NCI-H1048 (cell line): Measurements from ENCODE around the gene SNRNP70.
A peak's percentile ranks its signal among the peaks of the same experiment; 100 is the strongest.

Experiments
- DNase-seq: peaks from one replicate; lab custom pipeline; 2025; lab: John Stamatoyannopoulos, UW

SNRNP70 gene

GRCh38 chr19:49102303-49102702 lies 17.1 kb downstream of the SNRNP70 start:
- no peak for DNase-seq

- no peak for DNase-seq
These were observed 18.3 kb downstream of the SNRNP70 start for GRCh38 chr19:49103331-49104085.

GRCh38 chr19:49104229-49104864 lies 19.1 kb downstream of the SNRNP70 start:
- no peak for DNase-seq

GRCh38 chr19:49106648-49107135 lies 21.4 kb downstream of the SNRNP70 start:
- no peak for DNase-seq

- no peak for DNase-seq
These were observed 22.6 kb downstream of the SNRNP70 start for GRCh38 chr19:49107625-49108459.

GRCh38 chr19:49109051-49109450 lies 23.8 kb downstream of the SNRNP70 start:
- no peak for DNase-seq

GRCh38 chr19:49109569-49110233 lies 24.4 kb downstream of the SNRNP70 start:
- no peak for DNase-seq

- no peak for DNase-seq
These were observed 25.3 kb downstream of the SNRNP70 start for GRCh38 chr19:49110567-49110966.

- no peak for DNase-seq
These were observed 26.2 kb downstream of the SNRNP70 start for GRCh38 chr19:49111218-49111998.

- DNase-seq = peak; percentile 51
These were observed 28.7 kb downstream of the SNRNP70 start, which contains the start of gene LIN7B for GRCh38 chr19:49113762-49114629. Gene LIN7B, plus strand, starts transcription at chr19:49114370. Its CDS starts 35 bp downstream, at chr19:49114405.

- no peak for DNase-seq
These were observed 29.5 kb downstream of the SNRNP70 start for GRCh38 chr19:49114630-49115363.

GRCh38 chr19:49116544-49116943 lies 31.3 kb downstream of the SNRNP70 start:
- DNase-seq = no peak

- no peak for DNase-seq
These were observed 32.7 kb downstream of the SNRNP70 start for GRCh38 chr19:49117677-49118564.

GRCh38 chr19:49118565-49119410 lies 33.5 kb downstream of the SNRNP70 start, which contains the start of gene C19orf73:
Gene C19orf73, minus strand, starts transcription at chr19:49119143. Its CDS starts 121 bp downstream, at chr19:49119022.
- peak; percentile 83 for DNase-seq

GRCh38 chr19:49119411-49120324 lies 34.4 kb downstream of the SNRNP70 start, which contains the start of gene PPFIA3:
Gene PPFIA3, plus strand, starts transcription at chr19:49119544. Its CDS starts 8,330 bp downstream, at chr19:49127874.
- no peak for DNase-seq

- DNase-seq = no peak
These were observed 35.1 kb downstream of the SNRNP70 start for GRCh38 chr19:49120325-49120683.
